Muscle of leg (tissue), 11 donors: Measurements from ENCODE around the gene CDK5RAP3. TPM values are rescaled to one million over a fixed set of nuclear protein-coding genes. Genes with fewer than 3 reads are reported as not detected.

Source experiments
- DNase-seq: peaks from one replicate; pipeline ENCODE4 v3.0.0; 2013
- H3K27ac ChIP-seq: one replicate; pipeline ENCODE4 v1.5.1; 2013; ENCODE audit warnings: mild to moderate bottlenecking, low read length, control low read depth
- H3K27me3 ChIP-seq: one replicate; pipeline ENCODE4 v1.6.1; 2013; ENCODE audit warnings: low read length; ENCODE audit not compliant: control insufficient read depth, insufficient read depth
- H3K36me3 ChIP-seq: one replicate; pipeline ENCODE4 v1.6.1; 2013; ENCODE audit warnings: low read length; ENCODE audit not compliant: control insufficient read depth, insufficient read depth
- H3K4me1 ChIP-seq: one replicate; pipeline ENCODE4 v1.6.1; 2013; ENCODE audit warnings: low read length; ENCODE audit not compliant: control insufficient read depth, insufficient read depth
- H3K4me3 ChIP-seq: one replicate; pipeline ENCODE4 v1.5.1; 2013; ENCODE audit warnings: low read length, control low read depth
- H3K9me3 ChIP-seq: replicated peaks from 2 replicates; pipeline ENCODE4 v1.6.1; 2013; ENCODE audit warnings: low read depth, low read length; ENCODE audit not compliant: control insufficient read depth
- WGBS: methylation state at CpG from one replicate; pipeline ENCODE4 v1.1.5; 2013; ENCODE audit warnings: missing lambda C conversion rate; ENCODE audit not compliant: insufficient coverage; 5-methylcytosine and 5-hydroxymethylcytosine counted together
- polyA plus RNA-seq, 8 donors: library from polyadenylated mRNA; unstranded; fragments of 120-200 nt; gene quantifications; one replicate each; pipeline versions ENCODE4 v1.2.1 to v1.2.3, GENCODE V29; 2013; ENCODE audit warnings: inconsistent platforms in 1 of 8, low replicate concordance in 1 of 8; ENCODE audit not compliant: insufficient read length in 8 of 8, insufficient read depth in 1 of 8
- total RNA-seq: library from RNA; stranded (reverse); fragments of 120-200 nt; gene quantifications from one replicate; pipeline ENCODE4 v1.2.4, GENCODE V29; 2013

Gene CDK5RAP3
- total and polyA plus RNA-seq, 9 donors, result 72.6 to 99.0 (median 84.5) TPM

DNA sequence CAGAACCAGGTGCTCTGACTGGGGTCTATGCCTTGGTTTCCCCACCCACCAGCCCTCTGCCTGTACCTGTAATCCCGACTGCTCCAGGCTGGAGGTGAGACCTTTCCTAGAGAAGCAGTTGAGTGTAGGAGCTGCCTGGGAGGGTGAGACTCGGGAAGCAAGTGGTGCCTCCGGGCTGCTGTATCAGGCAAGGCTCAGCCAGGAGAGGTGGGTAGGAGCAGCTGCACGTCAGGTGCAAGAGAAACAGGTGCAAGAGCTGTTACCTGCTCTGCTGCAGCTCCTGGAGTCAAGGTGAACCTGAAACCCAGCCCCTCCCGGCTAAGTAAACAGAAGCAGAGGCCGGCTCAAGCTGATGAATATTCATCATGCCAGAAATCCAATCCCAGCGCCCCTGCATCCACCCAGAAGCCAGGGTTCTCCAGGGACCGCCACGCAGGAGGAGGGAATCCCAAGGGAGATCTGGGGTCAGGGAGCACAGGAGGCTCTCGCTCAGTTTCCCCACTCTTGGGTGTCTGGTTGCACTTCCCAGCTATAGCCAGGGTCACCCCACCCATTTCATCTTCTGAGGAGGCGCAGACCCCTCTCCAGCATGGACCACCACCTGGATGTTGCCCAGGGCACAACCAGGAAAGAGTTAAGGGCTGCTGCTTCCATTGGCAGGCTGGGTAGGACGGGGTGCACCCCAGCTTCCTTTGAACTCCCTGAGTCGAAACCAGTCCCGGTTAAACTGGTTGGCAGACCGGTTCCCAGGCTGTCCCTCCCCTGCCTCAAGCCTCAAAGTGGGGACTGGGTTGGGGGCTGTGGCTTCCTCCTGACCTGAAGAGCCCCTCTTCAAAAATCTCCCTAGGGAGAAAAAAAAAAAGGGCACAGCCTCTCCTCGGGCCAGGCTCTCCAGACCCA is 13.1 kb upstream of the CDK5RAP3 start, which contains the start of gene PRR15L:
Gene PRR15L, minus strand, starts transcription at position 293 of the 900 bp plus-strand sequence. CDS start 4,649 bp downstream, outside the sequence.
- Histone ChIP-seq H3K27ac (no peak within 1 kb of the TSS), H3K36me3 (no peaks in the 10 kb centered on the region), H3K9me3 (no peaks in the 10 kb centered on the region), H3K4me3 (no peak within 1 kb of the TSS), H3K4me1 (peaks cover 5% of the 10 kb centered on the region), H3K27me3 (peaks cover 8% of the 10 kb centered on the region)
- WGBS, result 18% methylated on average over 7 of the region's 16 CpGs
- DNase-seq, result no peak

DNA sequence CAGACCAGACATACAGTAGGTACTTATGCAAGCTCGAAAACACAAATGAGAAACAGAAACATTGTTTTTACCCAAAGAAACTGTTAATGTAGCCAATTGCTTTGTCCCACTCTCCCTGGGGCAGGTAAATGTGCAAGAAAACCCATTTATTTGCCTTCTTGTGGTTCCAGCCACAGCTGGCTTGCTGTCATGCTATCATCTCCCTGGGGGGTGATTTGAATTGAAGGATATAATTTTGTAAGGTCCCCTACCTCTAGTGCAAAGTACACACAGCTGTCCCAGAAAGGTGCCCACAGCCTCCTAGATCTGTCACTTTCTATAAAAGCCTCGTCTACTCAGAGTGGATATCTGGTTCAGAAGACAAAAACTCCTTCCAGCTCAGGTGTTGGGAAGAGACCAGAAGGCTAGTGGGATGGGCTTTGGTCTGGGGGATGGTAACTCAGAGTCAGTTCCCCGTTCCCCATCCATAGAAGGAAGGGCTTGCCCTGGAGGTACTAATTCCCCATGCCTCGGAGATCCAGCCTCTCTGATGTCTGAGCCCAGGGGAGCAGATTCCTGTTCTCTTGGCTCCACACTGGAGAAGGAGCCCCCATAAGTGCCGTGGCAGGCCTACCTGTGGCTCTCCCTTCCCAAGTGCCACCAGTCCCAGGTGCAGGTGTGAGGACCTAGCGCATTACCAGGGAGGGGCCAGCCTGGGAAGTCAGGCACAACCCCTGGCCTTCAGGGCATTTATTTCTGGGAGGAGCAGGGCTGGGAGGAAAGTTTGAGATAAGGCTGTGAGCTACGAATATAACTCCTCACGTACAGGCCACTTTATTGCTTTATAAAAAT is 10.9 kb upstream of the CDK5RAP3 start:
- WGBS, result 20% methylated on average over 1 of the region's 8 CpGs
- H3K4me1 ChIP-seq, result peaks cover 5% of the 10 kb centered on the region
- H3K36me3 ChIP-seq, result no peaks in the 10 kb centered on the region
- no peak for DNase-seq
- H3K27ac ChIP-seq, result no peak overlapping the region
- H3K4me3 ChIP-seq, result no peak overlapping the region
- peaks cover 8% of the 10 kb centered on the region for H3K27me3 ChIP-seq
- no peaks in the 10 kb centered on the region for H3K9me3 ChIP-seq

DNA sequence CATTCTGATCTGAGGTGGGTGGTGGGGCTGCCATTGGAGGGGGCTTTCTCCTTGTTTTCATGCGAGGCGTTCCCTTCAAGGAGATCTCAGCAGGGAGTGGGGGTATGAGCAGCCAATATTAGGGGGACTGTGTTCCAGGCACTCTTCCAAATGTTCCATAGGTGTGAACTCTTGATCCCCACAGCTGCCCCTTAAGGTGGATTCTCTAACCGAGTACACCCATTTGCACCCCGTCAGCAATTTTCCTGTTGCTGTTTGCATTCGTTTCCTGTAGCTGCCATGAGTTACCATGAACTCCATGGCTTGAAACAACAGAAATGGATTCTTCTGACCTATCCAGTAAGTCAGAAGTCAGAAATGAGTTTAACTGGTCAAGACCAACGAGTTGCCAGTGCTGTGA is 9.5 kb upstream of the CDK5RAP3 start:
- peaks cover 5% of the 10 kb centered on the region for H3K4me1 ChIP-seq
- no peaks in the 10 kb centered on the region for H3K36me3 ChIP-seq
- peaks cover 8% of the 10 kb centered on the region for H3K27me3 ChIP-seq
- no peak for DNase-seq
- no peak overlapping the region for H3K27ac ChIP-seq
- no peaks in the 10 kb centered on the region for H3K9me3 ChIP-seq
- no peak overlapping the region for H3K4me3 ChIP-seq
- WGBS, result 68% methylated on average over 4 of the region's 6 CpGs

DNA sequence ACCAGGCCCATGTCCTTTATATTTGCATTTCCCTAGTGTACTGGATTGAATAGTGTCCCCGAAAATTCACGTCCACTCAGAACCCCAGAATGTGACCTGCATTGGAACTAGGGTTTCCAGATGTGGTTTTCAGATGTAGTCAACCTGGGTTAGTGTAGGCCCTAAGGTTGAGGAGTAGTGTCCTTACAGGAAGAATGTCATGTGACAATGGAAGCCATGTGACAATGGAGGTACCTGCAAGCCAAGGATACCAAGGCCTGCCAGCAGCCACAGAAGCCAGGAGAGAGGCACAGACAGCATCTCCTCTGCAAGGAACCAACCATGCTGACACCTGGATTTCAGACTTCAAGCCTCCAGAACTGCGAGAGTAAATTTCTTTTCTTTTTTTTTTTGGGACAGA is 8.0 kb upstream of the CDK5RAP3 start:
- no peak overlapping the region for H3K27ac ChIP-seq
- H3K4me1 ChIP-seq, result no peaks in the 10 kb centered on the region
- DNase-seq, result no peak

DNA sequence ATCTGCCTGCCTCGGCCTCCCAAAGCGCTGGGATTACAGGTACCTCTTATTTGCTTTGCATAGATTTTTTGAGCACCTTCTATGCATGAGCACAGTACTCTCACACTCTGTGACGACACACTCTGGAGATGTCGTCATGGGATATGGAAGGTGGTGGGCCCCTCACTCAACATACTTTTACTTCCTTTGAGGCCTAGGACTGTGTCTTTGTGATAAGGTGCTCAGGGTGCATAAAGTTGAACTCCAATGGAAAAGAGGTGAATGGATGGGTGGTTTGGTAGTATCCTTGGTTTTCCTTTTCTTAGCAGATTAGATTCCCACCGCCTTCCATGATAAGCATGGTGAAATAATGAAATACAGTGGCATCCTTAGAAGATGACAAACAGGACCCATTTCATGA is 6.1 kb upstream of the CDK5RAP3 start:
- DNase-seq, result no peak
- H3K36me3 ChIP-seq, result no peaks in the 10 kb centered on the region
- 92% methylated on average over 2 of the region's 5 CpGs for WGBS
- no peaks in the 10 kb centered on the region for H3K4me1 ChIP-seq
- H3K4me3 ChIP-seq, result no peak overlapping the region
- H3K9me3 ChIP-seq, result no peaks in the 10 kb centered on the region
- no peak overlapping the region for H3K27ac ChIP-seq
- peaks cover 2% of the 10 kb centered on the region for H3K27me3 ChIP-seq

More for the DNA sequence above, 8.0 kb upstream of the CDK5RAP3 start:
- Histone ChIP-seq H3K4me3 (no peak overlapping the region), H3K27me3 (peaks cover 8% of the 10 kb centered on the region), H3K36me3 (no peaks in the 10 kb centered on the region), H3K9me3 (no peaks in the 10 kb centered on the region)
- 97% methylated on average over 3 of the region's 3 CpGs for WGBS

DNA sequence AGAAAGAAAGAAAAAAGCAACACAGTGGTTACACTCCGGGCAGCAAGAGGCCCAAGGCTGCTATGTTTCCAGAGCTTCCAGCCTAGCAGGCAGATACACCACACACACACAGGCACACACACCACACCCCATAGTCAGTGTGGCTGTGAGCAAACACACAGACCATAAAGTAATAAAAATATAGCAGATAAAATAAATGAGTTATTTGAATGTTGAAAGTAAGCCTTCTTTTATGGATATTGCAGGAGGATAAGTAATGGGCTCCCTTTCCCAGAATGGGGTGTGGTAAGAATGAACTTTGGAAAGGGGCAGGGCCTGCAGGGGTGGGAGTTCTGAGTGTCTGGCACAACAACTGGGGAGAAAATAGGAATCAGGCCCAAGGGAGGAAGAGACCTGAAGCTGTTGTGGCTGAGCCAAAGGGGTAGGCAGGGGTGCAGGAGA is 4.8 kb upstream of the CDK5RAP3 start:
- Histone ChIP-seq H3K36me3 (no peaks in the 10 kb centered on the region), H3K4me1 (peaks cover 6% of the 10 kb centered on the region), H3K27me3 (peaks cover 2% of the 10 kb centered on the region), H3K27ac (no peak overlapping the region), H3K4me3 (no peak overlapping the region), H3K9me3 (no peaks in the 10 kb centered on the region)
- peak; percentile 51 for DNase-seq
- no CpG with 5 or more reads among the region's 1 CpG for WGBS

DNA sequence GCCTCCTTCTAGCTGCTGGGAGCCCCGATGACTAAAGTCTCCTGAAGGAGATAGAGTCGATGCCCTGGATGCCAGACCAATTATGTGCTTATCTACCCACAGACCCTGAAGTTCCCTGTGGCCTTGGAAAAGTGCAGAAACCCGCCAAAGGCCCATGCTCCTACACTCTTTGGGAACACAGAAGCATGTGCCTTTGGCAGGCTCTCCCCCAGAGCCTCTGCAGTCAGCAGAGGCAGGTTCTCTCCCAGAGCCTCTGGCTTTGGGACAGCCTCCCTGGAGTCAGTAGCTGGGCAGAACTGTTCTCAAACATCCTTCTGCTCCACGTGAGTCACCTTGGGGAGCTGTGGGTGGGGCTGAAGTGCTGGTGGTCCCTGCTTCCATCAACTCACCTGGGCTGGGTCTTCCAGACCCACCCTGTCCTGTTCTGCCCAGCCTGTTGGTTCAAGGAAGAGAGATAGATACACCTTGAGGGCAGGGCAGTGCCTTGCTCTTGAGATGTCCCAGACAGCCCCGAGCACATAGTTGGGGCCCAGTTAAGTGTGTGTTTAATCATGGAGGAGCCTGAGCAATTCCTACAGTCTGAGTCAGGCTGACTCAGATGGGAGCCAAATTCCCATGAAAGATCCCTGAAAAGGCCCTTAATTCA is 3.2 kb upstream of the CDK5RAP3 start:
- Histone ChIP-seq H3K9me3 (no peaks in the 10 kb centered on the region), H3K4me1 (peaks cover 17% of the 10 kb centered on the region), H3K27ac (no peak overlapping the region), H3K4me3 (no peak overlapping the region), H3K36me3 (no peaks in the 10 kb centered on the region), H3K27me3 (peaks cover 2% of the 10 kb centered on the region)
- DNase-seq, result no peak
- 57% methylated on average over 4 of the region's 5 CpGs for WGBS

DNA sequence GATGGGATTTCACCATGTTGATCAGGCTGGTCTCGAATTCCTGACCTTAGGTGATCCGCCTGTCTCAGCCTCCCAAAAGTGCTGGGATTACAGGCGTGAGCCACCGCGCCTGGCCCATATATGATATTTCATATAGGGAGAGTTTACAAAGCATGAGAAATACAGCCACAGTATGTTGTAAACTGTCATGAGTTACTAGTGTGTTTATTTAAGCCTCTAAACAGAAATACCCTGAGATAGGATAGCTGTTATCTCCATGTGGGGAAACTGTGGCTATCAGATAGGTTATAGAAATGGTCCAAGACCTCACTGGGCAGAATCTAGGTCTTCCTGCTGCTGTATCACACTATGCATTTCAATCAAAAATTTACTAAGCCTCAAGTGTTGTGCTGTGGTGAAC is 2.1 kb upstream of the CDK5RAP3 start:
- peaks cover 5% of the 10 kb centered on the region for H3K36me3 ChIP-seq
- H3K27ac ChIP-seq, result no peak overlapping the region
- H3K4me1 ChIP-seq, result peaks cover 17% of the 10 kb centered on the region
- H3K4me3 ChIP-seq, result no peak overlapping the region
- H3K27me3 ChIP-seq, result peaks cover 2% of the 10 kb centered on the region
- H3K9me3 ChIP-seq, result no peaks in the 10 kb centered on the region
- no peak for DNase-seq
- WGBS, result 100% methylated on average over 2 of the region's 5 CpGs

DNA sequence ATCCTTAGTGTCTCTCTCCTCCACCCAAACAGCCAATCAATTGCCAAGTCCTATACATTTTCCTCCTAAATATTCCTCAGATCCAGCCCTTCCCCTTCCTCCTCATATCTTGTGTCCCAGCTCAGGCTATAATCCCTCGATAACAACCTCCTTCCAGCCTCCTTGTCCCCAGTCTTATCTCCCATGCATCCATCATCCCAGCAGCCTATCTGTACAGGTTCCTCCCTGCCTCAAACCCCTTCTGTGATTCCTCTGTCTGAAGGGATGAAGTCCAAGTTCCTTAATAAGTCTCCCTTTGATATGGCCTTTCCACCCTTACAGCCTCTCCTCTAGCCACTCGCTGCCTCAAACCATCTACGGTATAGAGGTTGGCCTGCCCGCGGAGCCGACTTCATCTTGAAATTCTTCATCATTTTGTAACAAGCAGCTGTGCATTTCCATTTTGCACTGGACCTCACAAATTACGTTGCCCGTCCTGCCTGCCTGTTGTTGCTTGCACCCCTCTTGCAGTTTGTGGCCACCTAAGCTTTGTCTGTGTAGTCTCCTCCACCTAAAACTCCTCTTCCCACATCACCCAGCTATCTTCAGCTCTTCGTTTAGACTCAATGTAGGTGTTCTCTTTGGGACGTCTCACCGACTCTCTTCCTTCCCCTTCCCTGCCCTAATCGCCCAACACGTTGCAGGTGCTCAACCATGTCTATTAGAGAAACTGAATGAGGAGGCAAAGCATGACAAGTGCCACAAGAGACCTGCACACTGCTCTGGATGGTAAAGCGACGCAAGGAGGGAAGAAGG is 786 bp upstream of the CDK5RAP3 start:
- H3K4me1 ChIP-seq, result peaks cover 17% of the 10 kb centered on the region
- peaks cover 17% of the 10 kb centered on the region for H3K36me3 ChIP-seq
- peaks cover 2% of the 10 kb centered on the region for H3K27me3 ChIP-seq
- 66% methylated on average over 10 of the region's 15 CpGs for WGBS
- peak overlapping the region; percentile 35 for H3K4me3 ChIP-seq
- H3K27ac ChIP-seq, result no peak overlapping the region
- no peaks in the 10 kb centered on the region for H3K9me3 ChIP-seq
- no peak for DNase-seq
